ENCODE measurements around the gene ALPL. TPM values are rescaled to one million over a fixed set of nuclear protein-coding genes. Genes with fewer than 3 reads are reported as not detected.

Gene ALPL
- total and polyA plus RNA-seq, 9 of the 15 experiments (the other 6 are each of a cell fraction or from before 2014, with no cell fraction given), result 0.04 to 0.38 (median 0.18) TPM; not detected in 4

GRCh38 chr1:21618561-21619374, 109.5 kb downstream of the ALPL start (continued):
- TF ChIP-seq SOX6 (IDR thresholded peaks at IDR 0.05) (no peak), HMG20B (CRISPR knock-in tag; IDR thresholded peaks at IDR 0.05) (no peak), RUNX1 (IDR thresholded peaks at IDR 0.05; ENCODE audit: low read depth) (no peak), ZBTB5 (IDR thresholded peaks at IDR 0.05) (no peak; the same call in 1 of the 2 replicates), USF1 (CRISPR knock-in tag; IDR thresholded peaks at IDR 0.05) (peak; percentile 61), XRCC4 (IDR thresholded peaks at IDR 0.05; ENCODE audit: extremely low read depth, insufficient read depth, insufficient read length) (no peak), CBFA2T3 (IDR thresholded peaks at IDR 0.05) (peak; percentile 67), DIDO1 (tag; IDR thresholded peaks at IDR 0.05; ENCODE audit: low read depth) (no peak), EP400 (IDR thresholded peaks at IDR 0.05) (peak; percentile 92), BMI1 (IDR thresholded peaks at IDR 0.05; ENCODE audit: low read length) (no peak), E2F8 (IDR thresholded peaks at IDR 0.05; ENCODE audit: low read depth, partially characterized antibody) (no peak), ELF2 (CRISPR knock-in tag; IDR thresholded peaks at IDR 0.05) (no peak), ZBTB12 (CRISPR knock-in tag; IDR thresholded peaks at IDR 0.05) (no peak), MAZ (CRISPR knock-in tag; conservative IDR thresholded peaks at IDR 0.05 in 1 of 2, IDR thresholded peaks at IDR 0.05 in 1 of 2) (peak in 1 of 2 experiments; percentile 61; a peak in 2 of 4 replicates), ZNF212 (CRISPR knock-in tag; IDR thresholded peaks at IDR 0.05) (no peak), ZNF12 (CRISPR knock-in tag; IDR thresholded peaks at IDR 0.05) (no peak), ZNF224 (CRISPR knock-in tag; IDR thresholded peaks at IDR 0.05) (no peak), ZSCAN32 (CRISPR knock-in tag; IDR thresholded peaks at IDR 0.05) (no peak), ETS2 (tag; IDR thresholded peaks at IDR 0.05; ENCODE audit: borderline replicate concordance, poor library complexity, severe bottlenecking) (no peak)
